ENCODE measurements around the gene TBC1D2. TPM values are rescaled to one million over a fixed set of nuclear protein-coding genes. Genes with fewer than 3 reads are reported as not detected.

Gene TBC1D2
- total and polyA plus RNA-seq, 10 of the 15 experiments (the other 5 are each of a cell fraction or from before 2014, with no cell fraction given): 0.04 to 1.6 (median 1.1) TPM

GRCh38 chr9:98191671-98192502 is 63.6 kb downstream of the TBC1D2 start:
- H3K4me1 ChIP-seq (ENCODE audit: control insufficient read depth, insufficient read depth, low read length): peaks cover 6% of the 10 kb centered on the region
- H3K4me2 ChIP-seq (ENCODE audit: control insufficient read depth, insufficient read depth): peak overlapping the region; percentile 99
- ChIA-PET CTCF (interaction anchor here (1.4 to 3.3 kb wide), 2 partner anchors 13 to 90 kb away, joined by 3 to 25 read pairs; no protein-coding TSS in a partner anchor), RAD21 (ENCODE audit: unreplicated experiment) (interaction anchor here (1.0 to 1.1 kb wide), 2 partner anchors 13 to 95 kb away, joined by 3 to 5 read pairs; no protein-coding TSS in a partner anchor), SMC1A (ENCODE audit: uncharacterized antibody, unreplicated experiment) (no interaction called here), POLR2A (interaction anchor here (0.6 kb wide), 1 partner anchor 52 kb away, joined by 5 read pairs; no protein-coding TSS in a partner anchor)
- ATAC-seq (peak; percentile 17), DNase-seq (ENCODE audit: low read depth, low spot score) (no peak), FAIRE-seq (no peak)
- no peaks in the 10 kb centered on the region for H3K79me2 ChIP-seq (ENCODE audit: control insufficient read depth, insufficient read depth, low read length)
- H3K4me3 ChIP-seq: peak overlapping the region; percentile 50; the same call in 1 of the 2 replicates
- H4K20me1 ChIP-seq (ENCODE audit: control insufficient read depth, insufficient read depth): no peaks in the 10 kb centered on the region
- no peak for TF ChIP-seq ESRRA (IDR thresholded peaks at IDR 0.05; ENCODE audit: low read length)
- no peak for TF ChIP-seq HDAC6 (IDR thresholded peaks at IDR 0.05; ENCODE audit: unreplicated experiment)
- in situ Hi-C loops (cut with MboI): no loop called here
- BruUV-seq (replicated peaks): no TSS peak
- peaks cover 0 to 3% of the 10 kb centered on the region in 2 experiments; a peak in 3 of 4 replicates for H3K27me3 ChIP-seq (replicated peaks in 1 of 2; ENCODE audit: control insufficient read depth in 2 of 2, insufficient read depth in 2 of 2, low read length in 1 of 2)
- intact Hi-C loops (cut with micrococcal nuclease; ENCODE audit: unreplicated experiment): loop anchor here (5.0 kb wide), 1 partner anchor 75 kb away; the partner anchor contains the start of gene TRIM14
- no peaks in the 10 kb centered on the region for H3K36me3 ChIP-seq (ENCODE audit: control insufficient read depth in 2 of 2, insufficient read depth in 2 of 2, low read length in 1 of 2)
- H2AFZ ChIP-seq (ENCODE audit: control insufficient read depth, low read depth, low read length): peak overlapping the region; percentile 62
- WGBS (ENCODE audit: insufficient coverage, insufficient replicate concordance, low lambda C conversion rate, missing lambda C conversion rate): 14% methylated on average over 36 of the region's 47 CpGs
- peak overlapping the region; percentile 33; the same call in 1 of the 2 replicates for H3K9ac ChIP-seq (ENCODE audit: control insufficient read depth, insufficient read depth, low read length)
- no peaks in the 10 kb centered on the region for H3K9me3 ChIP-seq (replicated peaks; ENCODE audit: control insufficient read depth, insufficient read depth, low read length)
- no peak overlapping the region for H3K27ac ChIP-seq (ENCODE audit: control insufficient read depth, insufficient read depth)

GRCh38 chr9:98191181-98191608 is 64.3 kb downstream of the TBC1D2 start:
- in situ Hi-C loops (cut with MboI) (no loop called here), intact Hi-C loops (cut with micrococcal nuclease; ENCODE audit: unreplicated experiment) (loop anchor here (5.0 kb wide), 1 partner anchor 74 kb away; the partner anchor contains the start of gene TRIM14)
- H3K4me1 ChIP-seq (ENCODE audit: control insufficient read depth, insufficient read depth, low read length): peaks cover 6% of the 10 kb centered on the region
- no peaks in the 10 kb centered on the region for H3K9me3 ChIP-seq (replicated peaks; ENCODE audit: control insufficient read depth, insufficient read depth, low read length)
- H3K9ac ChIP-seq (ENCODE audit: control insufficient read depth, insufficient read depth, low read length): no peak overlapping the region
- H3K4me2 ChIP-seq (ENCODE audit: control insufficient read depth, insufficient read depth): no peak overlapping the region
- DNase-seq (ENCODE audit: low read depth, low spot score) (no peak), FAIRE-seq (no peak), ATAC-seq (no peak)
- ChIA-PET SMC1A (ENCODE audit: uncharacterized antibody, unreplicated experiment) (interaction anchor here (1.0 to 1.2 kb wide), 2 partner anchors 16 to 87 kb away, joined by 3 read pairs; no protein-coding TSS in a partner anchor), POLR2A (no interaction called here), CTCF (no interaction called here), RAD21 (ENCODE audit: unreplicated experiment) (interaction anchor here (1.1 kb wide), 1 partner anchor 12 kb away, joined by 3 read pairs; no protein-coding TSS in a partner anchor)
- H2AFZ ChIP-seq (ENCODE audit: control insufficient read depth, low read depth, low read length): no peak overlapping the region
- H3K36me3 ChIP-seq (ENCODE audit: control insufficient read depth in 2 of 2, insufficient read depth in 2 of 2, low read length in 1 of 2): no peaks in the 10 kb centered on the region
- BruUV-seq (replicated peaks): no TSS peak
- no peaks in the 10 kb centered on the region for H4K20me1 ChIP-seq (ENCODE audit: control insufficient read depth, insufficient read depth)
- peaks cover 0 to 3% of the 10 kb centered on the region in 2 experiments; a peak in 3 of 4 replicates for H3K27me3 ChIP-seq (replicated peaks in 1 of 2; ENCODE audit: control insufficient read depth in 2 of 2, insufficient read depth in 2 of 2, low read length in 1 of 2)
- no peak overlapping the region for H3K4me3 ChIP-seq
- 66% methylated on average over 5 of the region's 5 CpGs for WGBS (ENCODE audit: insufficient coverage, insufficient replicate concordance, low lambda C conversion rate, missing lambda C conversion rate)
- no peaks in the 10 kb centered on the region for H3K79me2 ChIP-seq (ENCODE audit: control insufficient read depth, insufficient read depth, low read length)
- H3K27ac ChIP-seq (ENCODE audit: control insufficient read depth, insufficient read depth): no peak overlapping the region
- TF ChIP-seq CTCF (IDR thresholded peaks at IDR 0.05 in 2 of 3, conservative IDR thresholded peaks at IDR 0.05 in 1 of 3; ENCODE audit: control insufficient read depth in 2 of 3, extremely low read depth in 1 of 3, insufficient read depth in 1 of 3, low read depth in 3 of 3, low read length in 3 of 3) (no peak), NR2F1 (conservative IDR thresholded peaks at IDR 0.05) (no peak), HCFC1 (IDR thresholded peaks at IDR 0.05; ENCODE audit: low read length) (no peak), NBN (IDR thresholded peaks at IDR 0.05) (no peak), FOXK2 (IDR thresholded peaks at IDR 0.05) (no peak), RELB (IDR thresholded peaks at IDR 0.05; ENCODE audit: low read depth) (no peak), ASH2L (IDR thresholded peaks at IDR 0.05; ENCODE audit: borderline replicate concordance, low read depth) (no peak)
